GM23248 (cell line): ENCODE results near the gene STH. TPM values are rescaled to one million over a fixed set of nuclear protein-coding genes. Genes with fewer than 3 reads are reported as not detected.

Source experiments
- DNase-seq: peaks from one replicate; pipeline ENCODE4 v3.0.0-alpha.2; 2015
- H2AFZ ChIP-seq: fragments of 200-600 bp; sonication (generic); 2 replicates; pipeline ENCODE4 v1.6.1; 2016; ENCODE audit warnings: antibody characterized with exemption
- H3F3A ChIP-seq: fragments of 200-600 bp; sonication (generic); 2 replicates; pipeline ENCODE4 v1.6.1; 2016; ENCODE audit warnings: mild to moderate bottlenecking, antibody characterized with exemption, mixed run types; ENCODE audit not compliant: insufficient read depth
- H3K27ac ChIP-seq: fragments of 200-600 bp; sonication (generic); 2 replicates; pipeline ENCODE4 v1.5.1; 2016; ENCODE audit warnings: mild to moderate bottlenecking
- H3K27me3 ChIP-seq: fragments of 200-600 bp; sonication (generic); replicated peaks from 2 replicates; pipeline ENCODE4 v1.6.1; 2016; ENCODE audit warnings: mild to moderate bottlenecking; ENCODE audit not compliant: insufficient read depth
- H3K36me3 ChIP-seq: fragments of 200-600 bp; sonication (generic); 2 replicates; pipeline ENCODE4 v1.6.1; 2016; ENCODE audit warnings: low read depth, mild to moderate bottlenecking
- H3K4me1 ChIP-seq: fragments of 200-600 bp; sonication (generic); 2 replicates; pipeline ENCODE4 v1.6.1; 2016; ENCODE audit warnings: mild to moderate bottlenecking; ENCODE audit not compliant: insufficient read depth
- H3K4me2 ChIP-seq: fragments of 200-600 bp; sonication (generic); one replicate; pipeline ENCODE4 v1.6.1; 2016; ENCODE audit warnings: mild to moderate bottlenecking; ENCODE audit not compliant: unreplicated experiment
- H3K4me3 ChIP-seq: fragments of 200-600 bp; sonication (generic); 2 replicates; pipeline ENCODE4 v1.5.1; 2016; ENCODE audit warnings: mild to moderate bottlenecking
- H3K79me2 ChIP-seq: fragments of 200-600 bp; sonication (generic); 2 replicates; pipeline ENCODE4 v1.6.1; 2016; ENCODE audit warnings: mild to moderate bottlenecking; ENCODE audit not compliant: insufficient read depth
- H3K9ac ChIP-seq: fragments of 200-600 bp; sonication (generic); 2 replicates; pipeline ENCODE4 v1.6.1; 2016; ENCODE audit warnings: mild to moderate bottlenecking
- H3K9me2 ChIP-seq: fragments of 200-600 bp; sonication (generic); 2 replicates; pipeline ENCODE4 v1.6.1; 2016; ENCODE audit warnings: mixed run types, mild to moderate bottlenecking, moderate library complexity; ENCODE audit not compliant: insufficient read depth
- H3K9me3 ChIP-seq: fragments of 200-600 bp; sonication (generic); one replicate; pipeline ENCODE4 v1.6.1; 2017; ENCODE audit warnings: low read depth
- H4K20me1 ChIP-seq: fragments of 200-600 bp; sonication (generic); 2 replicates; pipeline ENCODE4 v1.6.0; 2016; ENCODE audit not compliant: insufficient read depth
- EZH2 ChIP-seq: fragments of 200-600 bp; sonication (generic); IDR thresholded peaks from 2 replicates; pipeline ENCODE4 v1.6.1; 2018; ENCODE audit warnings: antibody characterized with exemption, mild to moderate bottlenecking; ENCODE audit not compliant: insufficient read depth, poor library complexity, severe bottlenecking
- EZH2phosphoT487 ChIP-seq: fragments of 200-600 bp; sonication (generic); IDR thresholded peaks from 2 replicates; pipeline ENCODE4 v1.6.1; 2018; ENCODE audit warnings: antibody characterized with exemption, moderate library complexity, mild to moderate bottlenecking, low read depth; ENCODE audit not compliant: insufficient read depth
- WGBS, 2 experiments: methylation state at CpG; one replicate each; pipeline ENCODE4 v1.1.6; 2015 to 2017; ENCODE audit warnings: low lambda C conversion rate in 2 of 2, low coverage in 1 of 2; ENCODE audit errors: missing lambda C conversion rate in 2 of 2; 5-methylcytosine and 5-hydroxymethylcytosine counted together
- in situ Hi-C: fragments of 300-500 bp; cut with MboI; formaldehyde crosslinking; loops from 2 replicates; pipeline ENCODE4 v1.15.0; 2020
- polyA plus RNA-seq: library from polyadenylated mRNA; unstranded; fragments of >200 nt; fragmentation: Nextera tagmentation; extraction: Ambion mirVana; gene quantifications from 2 replicates; pipeline ENCODE4 v1.2.1, GENCODE V29; 2016
- total RNA-seq: library from RNA; depleted of rRNA; stranded (reverse); fragments of >200 nt; shearing (Covaris generic); gene quantifications from 2 replicates; pipeline ENCODE4 v1.2.3, GENCODE V29; 2014; rRNA removed

STH gene, protein sequence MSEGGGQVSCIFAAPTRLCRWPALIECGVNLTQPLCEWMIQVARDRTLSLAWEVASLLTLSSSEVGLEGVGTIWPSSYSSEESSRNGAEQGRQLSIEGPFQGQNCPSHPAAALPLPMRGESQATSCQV
- total RNA-seq (not detected in 2 replicates), polyA plus RNA-seq (not detected in 2 replicates)

DNA sequence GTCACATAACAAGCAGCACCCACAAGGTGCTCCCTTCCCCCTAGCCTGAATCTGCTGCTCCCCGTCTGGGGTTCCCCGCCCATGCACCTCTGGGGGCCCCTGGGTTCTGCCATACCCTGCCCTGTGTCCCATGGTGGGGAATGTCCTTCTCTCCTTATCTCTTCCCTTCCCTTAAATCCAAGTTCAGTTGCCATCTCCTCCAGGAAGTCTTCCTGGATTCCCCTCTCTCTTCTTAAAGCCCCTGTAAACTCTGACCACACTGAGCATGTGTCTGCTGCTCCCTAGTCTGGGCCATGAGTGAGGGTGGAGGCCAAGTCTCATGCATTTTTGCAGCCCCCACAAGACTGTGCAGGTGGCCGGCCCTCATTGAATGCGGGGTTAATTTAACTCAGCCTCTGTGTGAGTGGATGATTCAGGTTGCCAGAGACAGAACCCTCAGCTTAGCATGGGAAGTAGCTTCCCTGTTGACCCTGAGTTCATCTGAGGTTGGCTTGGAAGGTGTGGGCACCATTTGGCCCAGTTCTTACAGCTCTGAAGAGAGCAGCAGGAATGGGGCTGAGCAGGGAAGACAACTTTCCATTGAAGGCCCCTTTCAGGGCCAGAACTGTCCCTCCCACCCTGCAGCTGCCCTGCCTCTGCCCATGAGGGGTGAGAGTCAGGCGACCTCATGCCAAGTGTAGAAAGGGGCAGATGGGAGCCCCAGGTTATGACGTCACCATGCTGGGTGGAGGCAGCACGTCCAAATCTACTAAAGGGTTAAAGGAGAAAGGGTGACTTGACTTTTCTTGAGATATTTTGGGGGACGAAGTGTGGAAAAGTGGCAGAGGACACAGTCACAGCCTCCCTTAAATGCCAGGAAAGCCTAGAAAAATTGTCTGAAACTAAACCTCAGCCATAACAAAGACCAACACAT lies at the start of gene STH:
Gene STH, plus strand, starts transcription at position 264 of the 913 bp plus-strand sequence. Its CDS starts 30 bp downstream, at position 294.
- no peak for TF ChIP-seq EZH2phosphoT487
- TF ChIP-seq EZH2: no peak
- no peak within 1 kb of the TSS for H3K9ac ChIP-seq
- no peaks in the 10 kb centered on the region for H4K20me1 ChIP-seq
- H3K79me2 ChIP-seq: no peaks in the 10 kb centered on the region
- no peak within 1 kb of the TSS for H3K27ac ChIP-seq
- H3K27me3 ChIP-seq: no peaks in the 10 kb centered on the region
- H3F3A ChIP-seq: no peaks in the 10 kb centered on the region
- no peak for DNase-seq
- H3K9me3 ChIP-seq: no peaks in the 10 kb centered on the region
- H3K4me3 ChIP-seq: no peak within 1 kb of the TSS
- WGBS, 2 experiments: 68 to 73% methylated on average over 8 of the region's 8 CpGs
- H3K9me2 ChIP-seq: no peaks in the 10 kb centered on the region
- in situ Hi-C loops: no loop called here
- H3K4me2 ChIP-seq: no peak within 1 kb of the TSS
- H2AFZ ChIP-seq: no peak within 1 kb of the TSS
- no peaks in the 10 kb centered on the region for H3K4me1 ChIP-seq
- H3K36me3 ChIP-seq: no peaks in the 10 kb centered on the region

DNA sequence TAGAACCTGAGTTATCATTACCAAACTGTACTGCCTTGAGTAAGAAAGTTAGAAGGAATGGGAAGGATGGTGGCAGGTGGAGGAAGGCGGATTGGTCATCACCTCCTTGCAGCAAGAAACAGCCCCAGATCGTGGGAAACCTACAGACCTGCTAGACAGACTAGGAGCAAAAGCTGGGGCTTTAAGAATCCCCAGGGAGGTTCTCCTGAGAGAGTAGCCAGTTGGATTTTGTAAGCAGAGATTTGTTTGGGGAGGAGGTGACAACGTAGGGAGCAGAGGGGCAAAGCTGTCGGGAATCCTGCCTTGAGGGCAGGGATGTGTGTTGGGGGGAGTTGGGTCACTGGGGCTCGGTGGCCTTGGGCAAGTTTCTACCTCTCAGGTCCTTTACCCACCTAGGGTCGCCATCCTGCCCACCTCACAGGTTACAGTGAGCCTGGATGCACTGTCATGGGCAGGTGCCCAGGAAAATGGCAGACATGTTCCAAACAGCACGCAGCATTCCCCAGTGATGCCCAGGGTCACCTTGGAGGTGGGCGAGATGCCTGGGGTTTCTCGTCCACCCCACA lies 49.2 kb upstream of the STH start:
- 0 out of 2 replicates have a peak, but pooled peaks cover 15% of the 10 kb centered on the region for H3K27me3 ChIP-seq
- H4K20me1 ChIP-seq: no peaks in the 10 kb centered on the region
- no peak overlapping the region for H2AFZ ChIP-seq
- no peak for DNase-seq
- TF ChIP-seq EZH2phosphoT487 (no peak), EZH2 (no peak)
- H3K36me3 ChIP-seq: no peaks in the 10 kb centered on the region
- H3K4me2 ChIP-seq: no peak overlapping the region
- 68 to 70% methylated on average over 7 to 9 of the region's 9 CpGs for WGBS, 2 experiments
- H3K4me3 ChIP-seq: no peak overlapping the region
- H3K4me1 ChIP-seq: peaks cover 5% of the 10 kb centered on the region; the same call in 1 of the 2 replicates
- in situ Hi-C loops: no loop called here
- H3K9me3 ChIP-seq: no peaks in the 10 kb centered on the region
- H3K9ac ChIP-seq: no peak overlapping the region
- no peak overlapping the region for H3K27ac ChIP-seq
- no peaks in the 10 kb centered on the region for H3K79me2 ChIP-seq
- no peaks in the 10 kb centered on the region for H3K9me2 ChIP-seq
- H3F3A ChIP-seq: no peaks in the 10 kb centered on the region

DNA sequence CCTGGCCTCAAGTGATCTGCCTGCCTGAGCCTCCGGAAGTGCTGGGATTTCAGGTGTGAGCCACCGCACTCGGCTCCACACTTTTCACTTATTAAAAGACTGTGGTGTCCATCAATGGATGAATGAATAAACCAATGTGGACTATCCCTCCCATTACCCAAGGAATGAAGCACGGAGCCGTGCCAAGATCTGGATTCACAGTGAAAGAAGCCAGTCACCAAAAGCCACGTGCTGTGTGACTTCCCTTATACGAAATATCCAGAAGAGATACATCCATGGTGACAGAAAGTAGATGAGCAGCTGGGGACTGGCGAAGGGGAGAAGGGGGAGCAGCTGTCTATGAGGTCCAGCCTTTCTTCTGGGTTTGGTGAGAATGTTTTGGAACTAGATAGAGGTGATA lies 48.2 kb upstream of the STH start:
- no peak overlapping the region for H3K27ac ChIP-seq
- no peaks in the 10 kb centered on the region for H3K36me3 ChIP-seq
- H2AFZ ChIP-seq: no peak overlapping the region
- H3K27me3 ChIP-seq: 0 out of 2 replicates have a peak, but pooled peaks cover 15% of the 10 kb centered on the region
- no peak for TF ChIP-seq EZH2phosphoT487
- TF ChIP-seq EZH2: no peak
- H3F3A ChIP-seq: no peaks in the 10 kb centered on the region
- no peak overlapping the region for H3K4me2 ChIP-seq
- H3K9me3 ChIP-seq: no peaks in the 10 kb centered on the region
- H3K4me3 ChIP-seq: no peak overlapping the region
- no peaks in the 10 kb centered on the region for H3K9me2 ChIP-seq
- peaks cover 5% of the 10 kb centered on the region; the same call in 1 of the 2 replicates for H3K4me1 ChIP-seq
- DNase-seq: no peak
- 84 to 85% methylated on average over 8 of the region's 8 CpGs for WGBS, 2 experiments
- in situ Hi-C loops: no loop called here
- H3K79me2 ChIP-seq: no peaks in the 10 kb centered on the region
- H3K9ac ChIP-seq: no peak overlapping the region
- H4K20me1 ChIP-seq: no peaks in the 10 kb centered on the region

DNA sequence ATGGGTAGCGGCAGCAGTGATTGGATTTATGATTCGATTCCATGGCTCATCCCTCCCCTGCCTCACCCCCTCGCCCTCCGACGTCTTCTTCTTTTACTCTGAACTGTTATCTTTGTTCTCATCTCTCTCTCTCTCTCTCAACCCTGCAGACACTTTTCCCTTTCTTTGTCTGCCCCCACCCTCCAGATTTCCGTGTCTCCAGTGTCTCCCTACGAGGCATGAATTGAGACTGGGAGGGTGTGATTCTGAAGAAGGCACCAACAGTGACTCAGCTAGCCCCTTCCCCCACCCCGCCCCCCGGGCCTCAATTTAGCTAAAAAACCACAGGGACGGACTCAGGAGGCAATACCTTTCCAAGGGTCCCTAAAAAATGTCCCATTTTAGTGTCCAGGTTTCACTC lies 47.6 kb upstream of the STH start:
- TF ChIP-seq EZH2: no peak
- TF ChIP-seq EZH2phosphoT487: no peak
- no peaks in the 10 kb centered on the region for H3F3A ChIP-seq
- WGBS, 2 experiments: 54 to 58% methylated on average over 10 of the region's 10 CpGs
- H2AFZ ChIP-seq: no peak overlapping the region
- no peak overlapping the region for H3K27ac ChIP-seq
- H3K9me2 ChIP-seq: no peaks in the 10 kb centered on the region
- H3K4me1 ChIP-seq: peaks cover 5% of the 10 kb centered on the region; the same call in 1 of the 2 replicates
- no peak overlapping the region for H3K9ac ChIP-seq
- 0 out of 2 replicates have a peak, but pooled peaks cover 15% of the 10 kb centered on the region for H3K27me3 ChIP-seq
- no peaks in the 10 kb centered on the region for H3K9me3 ChIP-seq
- no peaks in the 10 kb centered on the region for H3K79me2 ChIP-seq
- H3K4me3 ChIP-seq: no peak overlapping the region
- no peak overlapping the region for H3K4me2 ChIP-seq
- DNase-seq: no peak
- in situ Hi-C loops: no loop called here
- no peaks in the 10 kb centered on the region for H4K20me1 ChIP-seq
- no peaks in the 10 kb centered on the region for H3K36me3 ChIP-seq
